HUDEP-2 (cell line): ENCODE measurements around the gene NINJ1.

Experiments used
- DNase-seq, 76 experiments: peaks; one replicate each; lab custom pipeline; 2025; ENCODE audit not compliant: unreplicated experiment in 76 of 76; lab: John Stamatoyannopoulos, UW

Gene NINJ1

DNA sequence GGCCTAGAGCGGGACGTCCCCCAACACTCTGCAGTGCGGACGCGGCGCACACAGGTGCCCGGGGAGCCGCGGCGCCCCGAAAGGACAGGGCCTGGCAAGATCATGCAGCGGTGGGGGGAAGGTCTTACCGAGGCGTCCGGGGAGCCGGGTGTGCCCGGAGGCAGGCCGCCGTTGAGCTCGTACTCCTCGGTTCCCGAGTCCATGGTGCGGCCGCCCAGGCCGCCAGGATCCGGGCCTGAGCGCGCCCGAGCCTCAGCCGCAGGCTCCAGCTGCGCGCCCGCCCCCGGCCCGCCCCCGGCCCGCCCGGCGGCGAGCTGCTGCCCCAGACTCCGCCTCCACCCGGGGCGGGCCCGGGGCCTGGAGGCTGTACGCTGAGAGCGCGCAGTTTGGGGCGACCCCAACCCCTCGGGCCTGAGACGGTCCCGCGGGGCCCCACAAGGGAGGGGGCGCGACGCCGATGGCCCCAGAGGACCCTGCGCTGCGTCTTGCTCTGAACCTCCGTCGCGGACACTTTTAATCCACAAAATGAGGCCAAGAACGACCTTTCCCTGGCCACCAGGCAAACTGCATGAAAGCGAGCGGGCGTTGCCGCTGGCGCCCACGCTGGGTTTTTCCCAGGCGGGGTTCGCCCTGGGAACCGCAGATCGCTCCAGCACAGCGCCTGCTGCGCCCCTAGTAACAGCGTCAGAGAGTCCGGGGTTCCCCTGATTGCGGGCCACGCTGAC is at the start of gene NINJ1:
Gene NINJ1 (minus strand): TSS at position 237 of the 725 bp plus-strand sequence. CDS start 34 bp downstream, at position 203.
- DNase-seq: peak in 23 of 76 experiments; percentile 2 to 56 (median 21)

DNA sequence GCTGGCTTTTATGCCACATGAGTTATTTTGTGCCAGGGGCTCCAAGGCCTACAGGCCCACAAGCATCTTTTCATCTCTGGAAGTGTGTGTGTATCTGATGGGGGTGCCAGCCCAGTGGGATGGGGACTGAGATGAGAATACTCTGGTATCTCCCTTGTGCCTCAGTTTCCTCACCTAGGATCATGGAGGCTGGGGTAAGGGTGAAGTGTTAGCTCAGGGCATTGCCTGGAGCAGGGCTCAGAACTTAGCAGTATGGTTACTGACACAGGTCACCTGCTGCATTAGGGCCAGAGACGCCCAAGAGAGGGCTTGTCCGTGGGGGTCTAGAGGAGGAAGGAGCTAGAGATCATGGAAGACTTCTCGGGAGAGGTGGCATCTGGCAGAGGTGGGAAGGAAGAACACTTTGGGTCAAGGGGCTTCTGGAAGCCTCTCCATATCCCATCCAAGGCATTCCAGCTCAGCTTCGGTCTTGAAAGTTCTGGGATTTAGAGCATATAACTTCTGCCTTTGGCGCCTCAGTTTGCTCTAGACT is 49.1 kb upstream of the NINJ1 start:
- DNase-seq: no peak

GRCh38 chr9:93182572-93182971 is 48.5 kb upstream of the NINJ1 start:
- DNase-seq: no peak

- DNase-seq: no peak
Observed at GRCh38 chr9:93181672-93182435, 47.8 kb upstream of the NINJ1 start.

- DNase-seq: no peak
Observed at GRCh38 chr9:93180938-93181337, 46.9 kb upstream of the NINJ1 start.

- no peak for DNase-seq
Observed at GRCh38 chr9:93178851-93179786, 45.1 kb upstream of the NINJ1 start.

DNA sequence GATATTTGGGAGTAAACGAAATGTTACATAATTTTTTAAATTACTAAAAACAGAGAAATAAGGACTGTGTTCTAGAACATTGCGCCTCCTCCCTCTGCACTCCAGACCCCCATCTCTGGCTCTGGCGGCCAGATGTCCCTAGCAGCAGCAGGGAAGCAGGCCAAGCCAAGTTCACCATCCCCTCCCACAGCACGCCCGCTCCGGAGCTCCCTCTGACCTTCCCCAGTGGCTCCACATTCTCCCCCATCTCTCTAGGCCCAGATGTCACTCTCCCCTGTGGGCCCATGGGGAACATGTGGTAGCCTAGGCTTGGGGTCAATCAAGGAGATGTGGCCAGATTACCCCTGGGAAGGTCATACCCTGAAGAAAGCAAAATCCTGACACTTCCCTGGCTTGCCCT is 43.6 kb upstream of the NINJ1 start:
- no peak for DNase-seq

DNA sequence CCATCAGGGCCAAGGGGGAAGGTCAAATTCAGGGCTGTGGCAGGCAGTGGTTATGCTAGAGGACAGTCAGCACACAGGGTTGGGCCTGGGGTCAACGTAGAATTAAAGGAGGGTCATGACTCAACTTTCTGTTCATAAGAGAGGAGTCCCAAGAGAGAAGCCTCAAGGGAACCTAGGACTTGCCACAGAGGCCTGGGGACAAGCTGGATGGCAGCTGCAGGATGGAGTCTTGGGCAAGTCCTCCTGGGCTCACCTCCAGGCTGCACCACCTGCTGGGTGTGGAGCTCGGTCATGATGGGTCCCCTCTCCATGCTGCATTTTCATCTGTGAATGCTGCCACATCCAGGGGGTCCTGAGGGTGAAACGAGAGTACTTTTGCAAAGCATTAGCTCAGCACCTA is 40.9 kb upstream of the NINJ1 start:
- no peak for DNase-seq

- no peak for DNase-seq
Observed at GRCh38 chr9:93173365-93174051, 39.5 kb upstream of the NINJ1 start.

DNA sequence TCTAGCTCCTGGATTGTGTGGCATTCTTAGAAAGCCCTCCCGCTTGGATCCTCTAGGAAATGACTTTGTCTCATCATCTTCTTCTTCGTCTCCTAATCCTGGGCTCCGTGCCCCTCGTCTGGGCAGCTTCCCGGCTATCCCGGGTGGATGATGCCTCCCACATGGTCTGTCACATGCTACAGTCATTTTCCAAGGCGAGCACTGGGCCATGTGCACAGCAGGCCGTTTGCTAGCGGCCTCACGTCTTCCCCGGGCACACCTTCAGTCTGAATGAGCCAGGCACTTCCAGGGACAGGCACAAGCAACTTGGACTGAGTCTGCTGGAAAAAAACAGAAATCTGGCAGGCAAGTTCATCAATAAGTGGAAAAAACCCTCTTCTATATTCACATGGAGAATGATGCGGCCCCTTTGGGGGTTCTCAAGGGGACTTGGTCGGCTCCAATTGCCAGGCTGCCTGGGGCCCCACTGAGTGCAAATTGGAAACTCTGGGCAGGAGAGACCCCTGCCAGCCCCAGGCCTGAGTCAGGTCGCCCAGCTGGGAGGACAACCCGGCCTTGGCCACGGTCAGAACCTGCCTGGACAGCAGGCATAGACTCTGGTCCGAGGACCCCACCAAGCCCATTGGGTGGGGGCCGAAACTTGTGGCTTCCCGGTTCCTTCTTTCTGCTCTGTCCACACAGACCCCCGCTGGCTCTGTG is 38.8 kb upstream of the NINJ1 start:
- DNase-seq: no peak

- DNase-seq: no peak
Observed at GRCh38 chr9:93171261-93171990, 37.4 kb upstream of the NINJ1 start.

DNA sequence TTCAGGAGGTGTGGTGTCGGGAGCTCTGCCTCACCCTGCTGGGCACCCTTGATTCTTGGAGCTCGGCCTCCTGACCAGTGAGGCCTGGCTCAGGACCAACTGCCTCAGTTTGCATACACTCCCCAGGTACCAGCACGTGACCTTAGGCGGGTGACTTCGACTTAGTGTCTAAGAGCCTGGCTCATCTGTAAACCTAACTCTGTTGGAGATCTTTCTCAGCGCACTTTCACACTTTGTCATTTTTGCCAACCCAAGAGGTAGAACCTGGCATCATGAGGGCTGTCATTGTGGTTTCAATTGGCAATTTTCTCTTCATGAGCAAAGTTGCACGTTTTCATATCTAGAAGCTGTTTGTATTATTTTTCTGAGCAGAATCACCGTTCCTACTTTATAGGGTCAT is 36.5 kb upstream of the NINJ1 start:
- no peak for DNase-seq

GRCh38 chr9:93169444-93169843 is 35.4 kb upstream of the NINJ1 start:
- DNase-seq: no peak

- no peak for DNase-seq
Observed at GRCh38 chr9:93168581-93168980, 34.5 kb upstream of the NINJ1 start.

GRCh38 chr9:93167838-93168237 is 33.8 kb upstream of the NINJ1 start:
- DNase-seq: no peak

DNA sequence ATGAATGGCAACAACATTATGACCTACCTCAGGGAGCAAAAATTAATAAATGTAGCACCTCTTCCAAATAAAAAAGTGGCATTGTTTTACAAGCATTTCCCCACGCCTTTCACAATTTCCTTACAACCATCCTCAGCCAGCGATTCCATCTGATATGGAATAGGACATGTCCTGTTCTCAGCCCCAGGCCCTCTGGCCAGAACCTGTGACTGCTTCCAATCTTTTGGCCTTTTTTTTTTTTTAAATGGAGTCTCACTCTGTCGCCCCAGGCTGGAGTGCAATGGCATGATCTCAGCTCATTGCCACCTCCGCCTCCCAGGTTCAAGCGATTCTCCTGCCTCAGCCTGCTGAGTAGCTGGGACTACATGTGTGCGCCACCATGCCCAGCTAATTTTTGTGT is 33.1 kb upstream of the NINJ1 start:
- DNase-seq: no peak

DNA sequence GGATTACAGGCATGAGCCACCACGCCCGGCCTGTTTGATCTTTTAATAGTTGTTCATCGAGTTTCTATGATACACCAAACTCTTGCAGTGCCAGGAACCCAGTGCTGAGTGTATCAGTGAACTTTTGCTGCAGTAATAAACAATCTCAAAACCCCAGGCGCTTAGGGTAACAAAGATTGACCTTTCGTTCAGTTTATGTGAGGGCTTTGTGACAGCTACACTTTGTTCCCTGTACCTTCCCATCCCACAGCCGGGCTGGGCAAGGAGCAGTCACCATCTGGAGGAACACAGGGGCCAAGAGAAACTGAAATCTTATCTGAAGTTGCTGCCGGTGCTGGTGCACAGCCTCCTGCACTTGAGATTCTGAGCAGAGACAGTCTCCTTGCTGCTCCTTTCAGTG is 32.6 kb upstream of the NINJ1 start:
- DNase-seq: no peak

DNA sequence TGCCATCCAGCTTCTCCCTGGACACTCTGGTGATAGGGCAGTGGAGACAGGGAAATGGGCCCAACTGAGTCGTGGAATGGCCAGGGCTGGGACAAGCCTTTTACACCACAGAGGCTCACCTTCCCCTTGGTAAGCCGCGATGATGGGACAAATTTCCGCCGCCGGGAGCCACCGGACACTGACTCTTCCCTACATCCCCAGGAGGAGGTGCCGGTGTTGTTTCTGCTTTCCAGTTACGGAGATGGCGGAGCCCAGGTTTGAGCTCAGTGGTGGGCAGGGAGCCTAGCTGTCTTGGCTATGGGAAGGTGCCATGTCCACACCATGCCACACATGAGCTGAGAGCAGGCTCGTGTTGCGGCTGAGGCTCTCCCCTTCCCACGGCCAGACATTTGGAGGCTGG is 30.0 kb upstream of the NINJ1 start:
- DNase-seq: no peak
